HG03558 (cell line): ENCODE results near the gene ACTN4.

Source experiments
- ATAC-seq: cut with Tn5 transposase; IDR thresholded peaks from one replicate; pipeline ENCODE4 v1.9.1; 2021; ENCODE audit warnings: moderate number of reproducible peaks; ENCODE audit not compliant: unreplicated experiment; ENCODE audit errors: extremely low read depth

ACTN4 gene

GRCh38 chr19:38730731-38731589, 83.5 kb downstream of the ACTN4 start:
- no peak for ATAC-seq

- no peak for ATAC-seq
These were observed 84.3 kb downstream of the ACTN4 start for GRCh38 chr19:38731654-38732301.

DNA sequence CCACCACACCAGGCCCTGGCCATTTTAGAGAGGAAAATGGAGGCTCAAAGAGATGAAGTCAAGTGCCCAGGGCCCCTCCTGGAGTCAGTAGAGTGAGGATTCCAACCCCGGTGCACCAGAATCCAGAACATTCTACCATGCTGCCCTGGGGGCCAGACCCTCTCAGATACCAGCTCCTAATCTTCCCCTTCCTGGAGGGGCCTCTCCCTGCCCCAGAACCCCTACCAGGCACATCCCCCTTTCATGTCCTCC, 85.7 kb downstream of the ACTN4 start:
- no peak for ATAC-seq

GRCh38 chr19:38733493-38734175, 86.2 kb downstream of the ACTN4 start:
- ATAC-seq: no peak

GRCh38 chr19:38734176-38734425, 86.7 kb downstream of the ACTN4 start:
- ATAC-seq: no peak

DNA sequence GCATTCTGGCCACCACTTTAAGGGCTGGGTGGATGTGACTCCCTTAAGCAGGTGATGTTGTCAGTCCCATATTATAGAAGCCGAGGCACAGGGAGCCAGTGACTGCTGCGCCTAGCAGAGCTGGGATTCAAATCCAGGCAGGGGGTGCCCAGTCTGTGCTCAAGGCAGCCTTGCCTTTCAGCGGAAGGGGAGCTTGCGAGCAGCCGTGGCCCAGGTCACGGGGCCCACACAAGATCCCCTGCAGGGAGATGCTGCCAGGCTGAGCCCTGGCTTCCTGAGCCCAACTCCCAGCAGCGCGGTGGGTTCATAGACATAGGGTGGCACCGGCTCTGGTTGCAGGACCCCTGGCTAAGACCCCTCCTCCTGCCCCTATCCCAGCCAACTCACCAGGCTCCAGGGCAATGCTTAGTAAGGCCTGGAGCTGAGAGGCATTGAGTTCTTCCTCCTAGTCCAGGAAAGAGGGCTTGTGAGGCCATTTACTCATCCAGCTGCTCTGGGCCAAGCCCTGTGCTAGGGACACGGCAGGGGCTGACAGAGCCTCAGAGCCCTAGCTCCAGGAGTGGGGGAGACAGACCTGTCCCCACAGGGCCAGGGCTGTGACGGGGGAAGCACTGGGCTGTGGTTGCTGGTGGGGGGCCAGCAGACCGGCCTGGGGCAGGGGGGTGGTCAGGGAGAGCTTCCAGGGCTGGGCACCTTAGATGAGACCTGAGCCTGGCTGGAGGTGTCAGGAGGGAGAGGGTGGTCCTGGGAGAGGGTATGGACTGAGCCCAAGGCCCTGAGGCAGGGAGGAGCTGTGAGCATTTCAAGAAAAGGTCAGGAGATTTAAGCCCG, 87.2 kb downstream of the ACTN4 start:
- no peak for ATAC-seq

GRCh38 chr19:38735257-38735686, 87.8 kb downstream of the ACTN4 start:
- no peak for ATAC-seq

GRCh38 chr19:38736036-38736412, 88.6 kb downstream of the ACTN4 start:
- no peak for ATAC-seq

DNA sequence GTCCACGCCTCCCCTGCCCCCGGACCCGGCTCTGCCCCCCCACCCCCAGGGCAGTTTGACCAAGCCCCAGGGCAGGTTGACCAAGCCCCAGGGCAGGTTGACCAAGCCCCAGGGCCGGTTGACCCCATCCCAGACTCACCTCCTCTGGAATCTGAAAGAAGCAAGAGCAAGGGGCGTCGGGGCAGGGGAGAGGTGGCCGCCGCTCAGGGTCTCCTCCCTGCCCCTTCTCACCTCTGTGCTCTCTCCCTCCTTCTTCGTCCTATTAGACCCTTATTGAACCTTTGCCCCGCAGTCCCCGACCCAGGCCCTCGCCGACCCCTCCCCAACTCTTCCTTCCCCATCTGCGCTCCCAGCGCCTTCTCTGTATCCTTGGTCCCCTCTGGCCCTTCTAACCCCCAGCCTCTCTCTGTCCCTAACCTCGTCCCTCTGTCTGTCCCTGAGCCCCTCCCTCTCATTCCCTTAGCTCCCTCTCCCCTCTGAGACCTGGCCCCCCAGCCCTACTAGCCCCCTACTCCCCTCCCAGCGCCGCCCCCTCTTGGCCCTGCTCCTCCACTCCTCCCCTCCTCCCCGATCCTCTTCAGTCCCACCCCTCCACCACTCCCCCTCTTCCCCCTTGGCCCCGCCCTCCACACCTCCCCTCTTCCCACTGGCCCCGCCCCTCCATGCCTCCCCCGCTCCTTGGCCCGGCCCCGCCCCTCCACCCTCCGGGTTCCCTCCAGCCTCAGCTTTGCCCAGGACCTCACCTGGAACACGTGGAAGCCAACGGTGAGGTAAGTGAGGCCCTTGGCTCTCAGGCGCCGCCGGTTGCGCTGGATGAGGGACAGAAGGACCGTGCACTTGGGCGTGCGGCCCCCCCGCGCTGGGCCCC, 89.2 kb downstream of the ACTN4 start:
- no peak for ATAC-seq

DNA sequence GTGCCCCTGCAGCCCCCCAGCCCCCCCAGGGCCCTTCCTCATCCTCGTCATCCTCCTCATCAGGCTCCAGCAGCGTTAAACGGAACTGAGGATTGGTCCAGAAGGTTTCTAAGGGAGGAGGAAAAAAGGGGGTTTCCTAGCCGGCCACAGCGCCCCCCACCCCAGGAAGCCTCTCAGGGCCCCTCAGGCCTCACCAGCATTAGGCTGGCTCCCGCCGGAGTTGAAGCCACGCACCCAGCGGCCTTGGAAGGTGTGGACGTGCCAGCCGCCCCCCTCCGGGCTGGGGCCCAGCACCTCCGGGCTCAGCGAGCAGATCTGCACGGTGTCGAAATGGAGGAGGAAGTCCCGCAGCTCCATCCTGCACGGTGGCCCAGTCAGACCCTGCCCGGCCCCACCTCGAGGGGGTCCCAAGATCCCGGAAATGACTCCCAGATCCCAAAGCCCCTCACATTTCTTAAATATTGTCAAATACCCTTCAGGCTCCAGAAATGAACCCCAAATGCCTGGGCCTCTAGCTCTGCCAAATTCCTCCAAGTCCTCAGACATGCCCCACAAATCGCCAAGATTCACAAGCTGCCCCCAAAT, 89.9 kb downstream of the ACTN4 start:
- ATAC-seq: no peak

GRCh38 chr19:38737921-38738737, 90.7 kb downstream of the ACTN4 start:
- no peak for ATAC-seq

GRCh38 chr19:38739440-38740256, 92.2 kb downstream of the ACTN4 start:
- no peak for ATAC-seq

DNA sequence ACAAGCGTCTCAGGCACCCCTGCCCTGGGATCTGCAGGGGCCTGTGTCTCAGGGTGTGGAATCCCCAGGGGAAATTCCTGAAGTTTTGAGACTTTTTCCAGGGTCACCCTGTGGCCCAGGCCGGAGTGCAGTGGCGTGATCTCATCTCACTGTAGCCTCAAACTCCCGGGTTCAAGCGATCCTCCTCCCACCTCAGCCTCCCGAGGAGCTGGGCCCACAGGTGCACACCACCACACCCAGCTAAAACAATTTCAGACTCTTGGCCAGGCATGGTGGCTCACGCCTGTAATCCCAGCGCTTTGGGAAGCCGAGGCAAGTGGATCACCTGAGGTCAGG, 92.8 kb downstream of the ACTN4 start:
- no peak for ATAC-seq

DNA sequence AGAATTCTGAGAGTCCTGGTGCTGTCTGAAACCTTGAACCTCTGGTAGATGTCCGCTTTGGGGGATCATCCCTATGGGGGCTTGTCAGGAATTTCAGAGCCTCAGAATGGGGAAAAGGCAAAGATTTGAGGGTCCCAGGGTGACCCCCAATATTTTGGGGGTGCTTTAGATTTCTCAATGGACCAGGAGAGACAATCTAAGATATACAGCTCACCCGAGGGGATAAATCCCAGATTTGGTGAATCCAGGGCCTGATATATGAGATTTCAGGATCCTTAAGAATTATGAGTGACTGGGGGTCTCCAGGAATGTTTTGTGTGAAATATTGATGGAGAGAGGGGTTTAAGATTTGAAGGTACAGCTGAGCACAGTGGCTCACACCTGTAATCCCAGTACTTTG, 93.5 kb downstream of the ACTN4 start:
- ATAC-seq: no peak

- ATAC-seq: no peak
These were observed 94.2 kb downstream of the ACTN4 start for GRCh38 chr19:38741670-38742069.

- no peak for ATAC-seq
These were observed 94.8 kb downstream of the ACTN4 start for GRCh38 chr19:38742296-38742695.

DNA sequence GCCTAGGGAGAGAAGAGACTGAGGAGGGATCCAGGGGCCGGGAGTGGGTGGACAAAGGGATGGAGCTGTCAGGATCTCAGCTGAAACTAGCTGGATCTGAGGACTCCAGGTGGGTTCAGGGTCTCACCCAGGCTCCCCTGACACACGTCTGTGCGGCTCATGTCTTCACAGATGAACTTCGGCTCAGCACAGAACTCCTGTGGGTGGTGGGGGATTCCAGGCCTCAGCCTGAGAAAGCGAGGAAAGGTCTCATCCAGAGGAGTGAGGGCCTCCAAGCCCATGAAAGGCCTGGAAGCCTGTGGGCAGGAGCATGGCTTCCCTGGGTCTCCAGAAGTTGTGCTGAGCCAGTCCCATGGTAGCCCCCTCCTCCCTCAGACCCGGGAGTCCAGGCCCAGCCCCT, 95.5 kb downstream of the ACTN4 start:
- no peak for ATAC-seq
